Measurements from ENCODE around the gene SLX4IP.

SLX4IP gene

GRCh38 chr20:10632721-10633509 is 197.8 kb downstream of the SLX4IP start:
- H2AFZ ChIP-seq (ENCODE audit: low read depth, low read length), result no peak overlapping the region
- H3K79me1 ChIP-seq (replicated peaks; ENCODE audit: low read length, poor library complexity, severe bottlenecking), result peaks cover 5% of the 10 kb centered on the region
- no peak overlapping the region for H3K18ac ChIP-seq (ENCODE audit: low read depth in 1 of 2, low read length in 2 of 2)
- H4K8ac ChIP-seq (ENCODE audit: low read length), result no peak overlapping the region
- no peak overlapping the region for H2BK120ac ChIP-seq (ENCODE audit: low read depth, low read length)
- no peak overlapping the region for H3K27ac ChIP-seq (ENCODE audit: low read length, poor library complexity, severe bottlenecking)
- H3K23ac ChIP-seq (ENCODE audit: low read length in 2 of 2), result no peak overlapping the region
- no peaks in the 10 kb centered on the region for H3K27me3 ChIP-seq (ENCODE audit: control insufficient read depth in 1 of 2, insufficient read depth in 1 of 2, low read length in 2 of 2)
- no peak overlapping the region for H4K91ac ChIP-seq (ENCODE audit: low read length)
- H3K9ac ChIP-seq (ENCODE audit: low read length), result no peak overlapping the region
- no peak overlapping the region for H2AK5ac ChIP-seq (ENCODE audit: low read length, severe bottlenecking)
- H2BK5ac ChIP-seq (ENCODE audit: low read depth, low read length, poor library complexity, severe bottlenecking), result no peak overlapping the region
- H2BK15ac ChIP-seq (ENCODE audit: low read depth, poor library complexity, severe bottlenecking), result no peak overlapping the region
- H3K4ac ChIP-seq (ENCODE audit: low read depth in 1 of 2, low read length in 2 of 2), result no peak overlapping the region
- peak; percentile 16 for DNase-seq
- H3K14ac ChIP-seq (ENCODE audit: low read length in 2 of 2), result peak overlapping the region in 1 of 2 experiments; percentile 6
- 77% methylated on average over 13 of the region's 13 CpGs for WGBS
- no peak overlapping the region for H3K4me3 ChIP-seq (ENCODE audit: insufficient read depth in 1 of 2, low read depth in 1 of 2, low read length in 2 of 2)
- no peak overlapping the region for H2BK12ac ChIP-seq (ENCODE audit: low read length in 2 of 2)
- no peaks in the 10 kb centered on the region for H3K9me3 ChIP-seq (ENCODE audit: control insufficient read depth, low read length)
- peaks cover 0 to 10% of the 10 kb centered on the region in 2 experiments for H3K36me3 ChIP-seq (ENCODE audit: control insufficient read depth in 1 of 2, insufficient read depth in 2 of 2, low read depth in 1 of 2, low read length in 2 of 2)
- H3K4me2 ChIP-seq (ENCODE audit: low read length, poor library complexity, severe bottlenecking), result no peak overlapping the region
- peaks cover 27% of the 10 kb centered on the region for H3K4me1 ChIP-seq (ENCODE audit: control insufficient read depth, insufficient read depth, low read depth, low read length)

GRCh38 chr20:10633718-10634117 is 198.6 kb downstream of the SLX4IP start:
- Histone ChIP-seq H3K4ac (ENCODE audit: low read depth in 1 of 2, low read length in 2 of 2) (no peak overlapping the region), H2BK12ac (ENCODE audit: low read length in 2 of 2) (no peak overlapping the region), H3K14ac (ENCODE audit: low read length in 2 of 2) (no peak overlapping the region), H4K8ac (ENCODE audit: low read length) (no peak overlapping the region), H3K4me3 (ENCODE audit: insufficient read depth in 1 of 2, low read depth in 1 of 2, low read length in 2 of 2) (no peak overlapping the region), H3K27ac (ENCODE audit: low read length, poor library complexity, severe bottlenecking) (no peak overlapping the region), H2AFZ (ENCODE audit: low read depth, low read length) (no peak overlapping the region), H4K91ac (ENCODE audit: low read length) (no peak overlapping the region), H3K9me3 (ENCODE audit: control insufficient read depth, low read length) (no peaks in the 10 kb centered on the region), H3K18ac (ENCODE audit: low read depth in 1 of 2, low read length in 2 of 2) (no peak overlapping the region), H3K4me1 (ENCODE audit: control insufficient read depth, insufficient read depth, low read depth, low read length) (peaks cover 25% of the 10 kb centered on the region), H3K79me1 (replicated peaks; ENCODE audit: low read length, poor library complexity, severe bottlenecking) (peaks cover 5% of the 10 kb centered on the region), H3K23ac (ENCODE audit: low read length in 2 of 2) (no peak overlapping the region), H3K4me2 (ENCODE audit: low read length, poor library complexity, severe bottlenecking) (no peak overlapping the region), H3K27me3 (ENCODE audit: control insufficient read depth in 1 of 2, insufficient read depth in 1 of 2, low read length in 2 of 2) (no peaks in the 10 kb centered on the region), H2AK5ac (ENCODE audit: low read length, severe bottlenecking) (no peak overlapping the region), H3K36me3 (ENCODE audit: control insufficient read depth in 1 of 2, insufficient read depth in 2 of 2, low read depth in 1 of 2, low read length in 2 of 2) (peaks cover 6 to 10% of the 10 kb centered on the region in 2 experiments), H3K9ac (ENCODE audit: low read length) (no peak overlapping the region), H2BK5ac (ENCODE audit: low read depth, low read length, poor library complexity, severe bottlenecking) (no peak overlapping the region), H2BK120ac (ENCODE audit: low read depth, low read length) (no peak overlapping the region), H2BK15ac (ENCODE audit: low read depth, poor library complexity, severe bottlenecking) (no peak overlapping the region)
- WGBS, result 95% methylated on average over 5 of the region's 5 CpGs
- DNase-seq, result no peak

- 97% methylated on average over 5 of the region's 5 CpGs for WGBS
- H3K9ac ChIP-seq (ENCODE audit: low read length), result no peak overlapping the region
Observed at GRCh38 chr20:10634211-10634610, 199.1 kb downstream of the SLX4IP start.

GRCh38 chr20:10634683-10635411 is 199.7 kb downstream of the SLX4IP start:
- Histone ChIP-seq H3K23ac (ENCODE audit: low read length in 2 of 2) (no peak overlapping the region), H4K8ac (ENCODE audit: low read length) (no peak overlapping the region), H3K27ac (ENCODE audit: low read length, poor library complexity, severe bottlenecking) (no peak overlapping the region), H3K14ac (ENCODE audit: low read length in 2 of 2) (no peak overlapping the region), H3K4me1 (ENCODE audit: control insufficient read depth, insufficient read depth, low read depth, low read length) (peaks cover 24% of the 10 kb centered on the region), H2BK5ac (ENCODE audit: low read depth, low read length, poor library complexity, severe bottlenecking) (no peak overlapping the region), H3K4me3 (ENCODE audit: insufficient read depth in 1 of 2, low read depth in 1 of 2, low read length in 2 of 2) (no peak overlapping the region), H3K18ac (ENCODE audit: low read depth in 1 of 2, low read length in 2 of 2) (peak overlapping the region in 1 of 2 experiments; percentile 38), H2BK15ac (ENCODE audit: low read depth, poor library complexity, severe bottlenecking) (no peak overlapping the region), H3K4ac (ENCODE audit: low read depth in 1 of 2, low read length in 2 of 2) (no peak overlapping the region), H3K79me1 (replicated peaks; ENCODE audit: low read length, poor library complexity, severe bottlenecking) (peaks cover 12% of the 10 kb centered on the region), H2BK120ac (ENCODE audit: low read depth, low read length) (no peak overlapping the region), H2BK12ac (ENCODE audit: low read length in 2 of 2) (no peak overlapping the region), H2AK5ac (ENCODE audit: low read length, severe bottlenecking) (no peak overlapping the region), H3K4me2 (ENCODE audit: low read length, poor library complexity, severe bottlenecking) (no peak overlapping the region), H2AFZ (ENCODE audit: low read depth, low read length) (no peak overlapping the region), H3K36me3 (ENCODE audit: control insufficient read depth in 1 of 2, insufficient read depth in 2 of 2, low read depth in 1 of 2, low read length in 2 of 2) (peaks cover 17 to 19% of the 10 kb centered on the region in 2 experiments), H3K27me3 (ENCODE audit: control insufficient read depth in 1 of 2, insufficient read depth in 1 of 2, low read length in 2 of 2) (no peaks in the 10 kb centered on the region), H4K91ac (ENCODE audit: low read length) (no peak overlapping the region), H3K9ac (ENCODE audit: low read length) (peak overlapping the region; percentile 49), H3K9me3 (ENCODE audit: control insufficient read depth, low read length) (no peaks in the 10 kb centered on the region)
- DNase-seq, result peak; percentile 73
- WGBS, result 95% methylated on average over 11 of the region's 11 CpGs

More at GRCh38 chr20:10634211-10634610, 199.1 kb downstream of the SLX4IP start:
- Histone ChIP-seq H2BK15ac (ENCODE audit: low read depth, poor library complexity, severe bottlenecking) (no peak overlapping the region), H3K4ac (ENCODE audit: low read depth in 1 of 2, low read length in 2 of 2) (no peak overlapping the region), H3K4me3 (ENCODE audit: insufficient read depth in 1 of 2, low read depth in 1 of 2, low read length in 2 of 2) (no peak overlapping the region), H2BK12ac (ENCODE audit: low read length in 2 of 2) (no peak overlapping the region), H3K14ac (ENCODE audit: low read length in 2 of 2) (no peak overlapping the region), H2AFZ (ENCODE audit: low read depth, low read length) (no peak overlapping the region), H3K23ac (ENCODE audit: low read length in 2 of 2) (no peak overlapping the region), H2BK120ac (ENCODE audit: low read depth, low read length) (no peak overlapping the region), H3K4me1 (ENCODE audit: control insufficient read depth, insufficient read depth, low read depth, low read length) (peaks cover 25% of the 10 kb centered on the region), H3K27me3 (ENCODE audit: control insufficient read depth in 1 of 2, insufficient read depth in 1 of 2, low read length in 2 of 2) (no peaks in the 10 kb centered on the region), H3K36me3 (ENCODE audit: control insufficient read depth in 1 of 2, insufficient read depth in 2 of 2, low read depth in 1 of 2, low read length in 2 of 2) (peaks cover 11 to 13% of the 10 kb centered on the region in 2 experiments), H3K79me1 (replicated peaks; ENCODE audit: low read length, poor library complexity, severe bottlenecking) (peaks cover 7% of the 10 kb centered on the region), H4K8ac (ENCODE audit: low read length) (no peak overlapping the region), H3K4me2 (ENCODE audit: low read length, poor library complexity, severe bottlenecking) (no peak overlapping the region), H3K18ac (ENCODE audit: low read depth in 1 of 2, low read length in 2 of 2) (no peak overlapping the region), H2BK5ac (ENCODE audit: low read depth, low read length, poor library complexity, severe bottlenecking) (no peak overlapping the region), H3K27ac (ENCODE audit: low read length, poor library complexity, severe bottlenecking) (no peak overlapping the region), H2AK5ac (ENCODE audit: low read length, severe bottlenecking) (no peak overlapping the region), H3K9me3 (ENCODE audit: control insufficient read depth, low read length) (no peaks in the 10 kb centered on the region), H4K91ac (ENCODE audit: low read length) (no peak overlapping the region)
- DNase-seq, result no peak
